HG03354 (cell line): Measurements from ENCODE around the gene CETN3.
A peak's percentile ranks its signal among the peaks of the same experiment; 100 is the strongest.

Experiments used
- ATAC-seq: cut with Tn5 transposase; IDR thresholded peaks from one replicate; pipeline ENCODE4 v1.9.1; 2021; ENCODE audit warnings: mild to moderate bottlenecking; ENCODE audit not compliant: unreplicated experiment, poor library complexity, severe bottlenecking

CETN3 gene

DNA sequence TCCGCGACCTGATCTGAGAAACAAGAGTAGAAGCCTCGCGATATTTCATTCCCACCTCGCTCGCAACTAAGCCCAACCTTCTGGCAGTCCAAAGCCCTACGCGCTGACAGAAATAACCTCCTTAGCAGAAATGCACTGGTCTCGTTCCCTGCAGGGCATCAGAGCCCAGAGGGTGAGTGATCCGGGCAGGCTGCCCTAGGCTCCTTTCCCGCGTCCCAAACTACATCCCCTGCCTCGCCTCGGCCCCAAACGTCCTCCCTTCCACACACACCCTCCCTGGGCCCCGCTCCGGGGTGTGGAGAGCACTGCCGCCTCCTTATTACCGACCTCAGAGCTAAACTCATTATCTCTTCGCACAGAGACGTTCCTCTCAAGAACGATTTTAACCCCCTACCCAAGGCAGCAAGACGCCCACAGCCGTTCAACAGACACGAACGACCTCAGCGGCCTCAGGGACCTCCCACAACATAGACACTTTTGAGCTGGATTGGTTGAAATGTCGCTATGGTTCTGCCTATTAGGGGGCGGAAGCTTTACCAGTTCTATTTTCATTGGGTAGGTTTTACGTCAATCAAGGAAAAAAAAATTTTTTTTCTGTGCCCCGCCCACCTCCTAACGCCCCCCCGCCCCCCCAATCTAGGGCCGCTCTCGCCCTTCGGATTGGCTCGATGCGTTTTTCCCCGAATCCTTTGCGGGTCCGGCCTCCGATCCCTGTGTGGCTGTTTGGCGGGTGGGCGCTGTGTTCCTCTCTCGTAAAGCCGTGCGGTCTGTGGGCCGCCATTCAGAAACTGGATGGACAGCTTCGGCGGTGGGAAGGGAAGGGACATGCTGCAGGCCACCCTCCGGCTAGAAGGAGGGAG lies at the start of gene CETN3:
Gene CETN3, minus strand, starts transcription at position 439 of the 860 bp plus-strand sequence. Its CDS starts 95 bp downstream, at position 344.
- peak; percentile 94 for ATAC-seq

DNA sequence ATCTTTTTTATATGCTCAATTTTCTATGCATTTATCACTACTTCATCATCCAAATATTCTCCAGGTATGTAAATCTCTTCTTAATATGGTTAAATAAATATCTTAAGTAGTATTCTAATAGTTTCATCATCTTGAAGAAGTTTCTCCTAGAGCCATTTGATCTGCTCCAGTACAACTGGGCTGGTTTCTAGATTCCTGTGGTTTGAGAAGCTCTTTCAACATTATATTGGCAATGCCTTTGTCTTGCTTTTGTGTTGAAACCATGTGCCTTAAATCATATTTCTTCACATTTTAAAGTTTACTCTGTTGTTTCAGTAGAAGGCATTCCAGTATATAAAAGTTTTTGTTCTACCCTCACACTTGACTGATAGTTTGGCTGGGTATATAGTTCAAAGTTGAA lies 37.4 kb upstream of the CETN3 start:
- ATAC-seq, result no peak

- no peak for ATAC-seq
Observed at GRCh38 chr5:90440644-90441043, 31.1 kb upstream of the CETN3 start.

DNA sequence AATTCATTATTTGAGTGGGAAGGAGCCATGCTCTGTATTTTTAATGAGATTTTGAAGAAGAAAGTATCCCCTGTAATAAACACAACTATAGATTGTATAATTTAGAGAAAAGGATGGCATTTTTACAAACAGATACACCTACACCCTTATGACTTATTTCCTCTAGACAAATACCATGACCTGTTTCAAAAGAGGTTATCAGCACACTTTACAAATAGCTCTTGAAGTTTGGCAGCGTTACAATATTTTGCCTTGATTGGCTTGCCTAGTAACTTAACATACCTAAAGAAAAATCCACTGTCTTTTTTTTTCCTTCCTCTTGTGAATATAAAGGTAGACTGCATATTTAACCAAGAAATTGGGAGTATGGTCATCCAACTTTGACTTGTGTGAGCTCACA lies 28.5 kb upstream of the CETN3 start:
- ATAC-seq, result no peak

DNA sequence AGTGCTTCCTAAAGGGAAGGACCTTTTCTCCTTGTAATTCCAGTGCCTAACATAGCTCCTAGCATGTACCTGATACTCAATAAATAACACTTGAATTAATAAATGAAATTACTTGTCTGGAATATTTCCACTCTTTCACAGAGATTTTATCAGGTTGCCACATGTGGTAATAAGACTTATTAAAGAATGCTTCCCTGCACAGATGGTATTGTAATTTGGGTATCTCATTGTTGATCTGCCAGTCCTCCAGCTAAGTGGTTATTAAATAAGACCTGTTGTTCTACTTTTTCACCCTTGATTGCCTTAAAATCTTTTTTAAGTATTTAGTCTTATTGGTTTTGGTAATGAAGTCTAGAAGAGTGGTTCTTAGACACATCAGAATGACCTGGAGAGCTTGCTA lies 28.1 kb upstream of the CETN3 start:
- no peak for ATAC-seq

GRCh38 chr5:90434116-90434714 lies 24.7 kb upstream of the CETN3 start:
- ATAC-seq, result peak; percentile 67

GRCh38 chr5:90424245-90424644 lies 14.7 kb upstream of the CETN3 start:
- peak; percentile 82 for ATAC-seq

DNA sequence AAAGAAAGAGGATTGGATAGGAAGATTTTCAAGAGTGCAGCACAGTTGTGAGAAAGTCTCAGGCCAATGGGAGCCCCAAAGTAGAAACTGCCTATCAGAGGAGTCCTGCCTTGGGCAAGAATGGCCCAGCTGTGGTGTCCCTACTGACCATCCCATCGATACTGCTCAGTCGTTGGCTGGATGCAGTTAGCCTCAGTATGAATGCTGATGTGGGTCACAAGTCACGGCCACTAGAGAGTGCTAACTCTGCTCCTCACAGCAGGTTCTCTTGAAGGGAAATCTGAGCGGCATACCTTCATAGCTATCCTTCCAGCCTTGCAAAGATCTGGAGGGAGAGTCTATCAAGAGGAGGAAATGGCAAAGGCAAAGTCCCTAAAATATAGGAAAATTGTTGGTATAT lies 11.6 kb upstream of the CETN3 start:
- ATAC-seq, result no peak

DNA sequence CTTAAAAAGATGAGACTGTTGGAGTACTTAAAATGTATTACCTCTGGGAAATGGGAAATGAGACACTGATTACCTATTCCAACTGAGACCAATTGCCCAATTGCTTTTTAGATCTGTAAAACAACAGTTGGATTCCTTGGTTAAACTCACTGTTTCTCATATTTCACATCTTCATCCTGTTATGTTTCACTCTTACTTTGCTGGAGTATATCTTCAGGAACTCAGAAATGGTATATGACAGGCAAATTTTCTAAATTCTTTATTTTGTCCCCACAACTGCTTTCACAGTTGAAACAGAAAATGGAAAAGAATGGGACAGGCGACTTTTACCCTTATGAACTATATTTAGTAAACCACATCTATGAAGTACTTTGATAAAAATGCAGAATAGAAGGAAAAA lies 8.7 kb upstream of the CETN3 start:
- no peak for ATAC-seq

GRCh38 chr5:90410178-90410762 lies 714 bp upstream of the CETN3 start:
- ATAC-seq, result no peak

- ATAC-seq, result peak; percentile 2
Observed at GRCh38 chr5:90408571-90409317, 812 bp downstream of the CETN3 start.

- no peak for ATAC-seq
Observed at GRCh38 chr5:90406466-90406865, 3.1 kb downstream of the CETN3 start.

- ATAC-seq, result no peak
Observed at GRCh38 chr5:90402521-90403255, 6.9 kb downstream of the CETN3 start.

GRCh38 chr5:90399251-90399650 lies 10.3 kb downstream of the CETN3 start:
- ATAC-seq, result no peak

- ATAC-seq, result no peak
Observed at GRCh38 chr5:90398726-90399125, 10.8 kb downstream of the CETN3 start.

DNA sequence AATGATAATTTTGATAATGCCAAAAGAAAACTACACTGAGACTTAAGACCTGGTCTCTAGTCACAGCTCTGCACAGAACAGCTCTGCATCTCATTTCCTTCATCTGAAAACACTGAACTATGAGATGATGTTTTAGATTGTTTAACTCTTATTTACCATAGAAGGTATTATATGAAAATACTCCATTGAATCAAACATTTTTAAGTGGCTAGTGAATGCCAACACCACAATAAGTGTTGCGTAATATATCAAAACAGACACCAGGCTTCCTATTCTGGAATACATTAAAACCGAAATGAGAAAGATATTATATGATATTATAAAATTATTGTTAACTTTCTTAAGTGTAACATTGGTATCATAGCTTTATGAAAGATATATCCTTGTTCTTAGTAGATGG lies 14.6 kb downstream of the CETN3 start:
- no peak for ATAC-seq

DNA sequence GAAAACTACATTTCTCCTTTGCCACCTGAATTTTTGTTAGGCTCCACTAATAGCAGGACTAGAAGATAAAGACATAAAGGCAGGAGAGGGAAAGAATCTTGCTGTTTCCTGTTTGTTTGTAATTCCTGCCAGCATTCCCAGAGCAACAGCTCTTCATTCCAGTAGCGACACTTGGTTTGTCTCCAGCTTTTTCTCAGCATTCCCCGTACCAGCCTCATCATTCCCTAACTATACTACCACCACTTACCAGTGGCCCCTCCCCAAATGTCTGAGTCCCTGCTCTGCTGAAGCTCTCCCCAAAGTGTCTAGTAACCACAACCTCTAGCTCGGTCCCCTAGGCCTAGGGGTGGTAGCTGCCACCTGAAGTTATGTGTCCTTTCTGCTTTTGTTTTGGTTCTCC lies 18.6 kb downstream of the CETN3 start:
- ATAC-seq, result no peak

- no peak for ATAC-seq
Observed at GRCh38 chr5:90390326-90390725, 19.2 kb downstream of the CETN3 start.

DNA sequence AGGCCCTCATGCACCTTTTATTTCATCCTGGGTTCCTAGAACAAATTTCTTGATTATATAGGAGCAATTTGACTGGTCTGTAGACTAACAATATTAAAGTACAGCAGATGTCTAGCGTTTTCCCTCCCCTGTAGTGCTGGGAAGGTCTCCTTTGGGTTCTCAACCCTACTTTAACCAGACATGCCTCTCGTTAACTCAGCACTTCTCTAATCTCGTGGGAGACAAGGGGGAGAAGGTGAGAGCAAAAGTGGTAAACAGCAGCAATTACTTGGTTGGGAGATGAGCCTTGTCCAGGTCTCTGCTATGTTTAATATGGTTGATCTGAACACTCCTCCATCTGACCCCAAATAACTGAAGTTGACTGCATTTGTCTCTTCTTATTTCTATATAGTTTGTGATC lies 22.0 kb downstream of the CETN3 start:
- no peak for ATAC-seq
